Measurements from ENCODE around the gene GPATCH8. TPM values are rescaled to one million over a fixed set of nuclear protein-coding genes. Genes with fewer than 3 reads are reported as not detected.

GPATCH8 gene
- total RNA-seq, 1 donor from 2014 or later: 16.6 TPM

GRCh38 chr17:44499722-44500121 lies 3.5 kb downstream of the GPATCH8 start:
- Histone ChIP-seq H3K4me3 (no peak overlapping the region), H3K36me3 (no peaks in the 10 kb centered on the region), H3K9me3 (replicated peaks) (no peaks in the 10 kb centered on the region), H3K27ac (replicated peaks) (no peak overlapping the region), H3K27me3 (ENCODE audit: low read depth) (no peaks in the 10 kb centered on the region), H3K4me1 (peaks cover 80% of the 10 kb centered on the region)
- no peak for TF ChIP-seq CTCF (IDR thresholded peaks at IDR 0.05; ENCODE audit: borderline replicate concordance)
- intact Hi-C loops (cut with micrococcal nuclease): no loop called here
- DNase-seq: no peak

- no peaks in the 10 kb centered on the region for H3K9me3 ChIP-seq (replicated peaks)
- TF ChIP-seq CTCF (IDR thresholded peaks at IDR 0.05; ENCODE audit: borderline replicate concordance): no peak
- no peaks in the 10 kb centered on the region for H3K27me3 ChIP-seq (ENCODE audit: low read depth)
- H3K36me3 ChIP-seq: no peaks in the 10 kb centered on the region
- no peak overlapping the region for H3K27ac ChIP-seq (replicated peaks)
- peaks cover 64% of the 10 kb centered on the region for H3K4me1 ChIP-seq
- no peak for DNase-seq
- no peak overlapping the region for H3K4me3 ChIP-seq
- intact Hi-C loops (cut with micrococcal nuclease): no loop called here
Measured at GRCh38 chr17:44496815-44497214, 6.4 kb downstream of the GPATCH8 start.

- no peaks in the 10 kb centered on the region for H3K27me3 ChIP-seq (ENCODE audit: low read depth)
- DNase-seq: no peak
- H3K4me1 ChIP-seq: peaks cover 35% of the 10 kb centered on the region
- no peak overlapping the region for H3K4me3 ChIP-seq
- no peaks in the 10 kb centered on the region for H3K36me3 ChIP-seq
- TF ChIP-seq CTCF (IDR thresholded peaks at IDR 0.05; ENCODE audit: borderline replicate concordance): no peak
- no peak overlapping the region for H3K27ac ChIP-seq (replicated peaks)
- intact Hi-C loops (cut with micrococcal nuclease): no loop called here
- H3K9me3 ChIP-seq (replicated peaks): no peaks in the 10 kb centered on the region
Measured at GRCh38 chr17:44493339-44493738, 9.9 kb downstream of the GPATCH8 start.

GRCh38 chr17:44492706-44493272 lies 10.4 kb downstream of the GPATCH8 start:
- intact Hi-C loops (cut with micrococcal nuclease): no loop called here
- Histone ChIP-seq H3K4me3 (no peak overlapping the region), H3K9me3 (replicated peaks) (no peaks in the 10 kb centered on the region), H3K4me1 (peaks cover 29% of the 10 kb centered on the region), H3K36me3 (no peaks in the 10 kb centered on the region), H3K27me3 (ENCODE audit: low read depth) (no peaks in the 10 kb centered on the region), H3K27ac (replicated peaks) (no peak overlapping the region)
- DNase-seq: no peak
- TF ChIP-seq CTCF (IDR thresholded peaks at IDR 0.05; ENCODE audit: borderline replicate concordance): no peak

DNA sequence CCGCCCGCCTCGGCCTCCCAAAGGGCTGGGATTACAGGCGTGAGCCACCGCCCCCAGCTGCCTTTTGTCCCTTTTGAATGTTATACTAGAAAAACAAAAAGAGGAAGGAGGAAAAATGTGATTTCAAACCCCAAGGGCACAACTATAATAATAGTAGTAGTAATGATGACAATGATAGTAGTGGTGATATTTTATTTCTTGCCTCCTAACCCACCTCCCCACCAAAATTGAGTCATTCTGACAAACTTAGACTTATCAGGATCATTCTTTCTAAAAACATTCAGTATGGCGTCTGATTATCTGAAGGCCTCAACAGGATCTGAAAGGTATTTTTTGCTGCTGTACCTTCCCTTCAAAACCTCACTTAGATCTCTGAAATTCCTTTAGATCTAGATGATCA lies 13.6 kb downstream of the GPATCH8 start:
- H3K27ac ChIP-seq (replicated peaks): no peak overlapping the region
- TF ChIP-seq CTCF (IDR thresholded peaks at IDR 0.05; ENCODE audit: borderline replicate concordance): no peak
- H3K9me3 ChIP-seq (replicated peaks): no peaks in the 10 kb centered on the region
- H3K4me3 ChIP-seq: no peak overlapping the region
- no peak for DNase-seq
- peaks cover 12% of the 10 kb centered on the region for H3K4me1 ChIP-seq
- intact Hi-C loops (cut with micrococcal nuclease): no loop called here
- no peaks in the 10 kb centered on the region for H3K36me3 ChIP-seq
- H3K27me3 ChIP-seq (ENCODE audit: low read depth): no peaks in the 10 kb centered on the region

Measured in left ventricle myocardium inferior (tissue), 1 donor.